H1 (cell line): Measurements from ENCODE around the gene FAM131A. TPM values are rescaled to one million over a fixed set of nuclear protein-coding genes. Genes with fewer than 3 reads are reported as not detected.

Experiments
- MAFK ChIP-seq: IDR thresholded peaks from 2 replicates; pipeline ENCODE4 v1.6.1; 2012; ENCODE audit warnings: low read depth, mild to moderate bottlenecking, improper control_type of control experiment, low read length
- RAD21 ChIP-seq, 2 experiments: IDR thresholded peaks in 1 of 2; conservative IDR thresholded peaks in 1 of 2; 2 replicates each; pipeline ENCODE4 v1.6.1; 2011; ENCODE audit warnings: low read depth in 2 of 2, low read length in 2 of 2, improper control_type of control experiment in 1 of 2, inconsistent platforms in 1 of 2, mild to moderate bottlenecking in 1 of 2, moderate library complexity in 1 of 2
- SIX5 ChIP-seq: IDR thresholded peaks from 2 replicates; pipeline ENCODE4 v1.6.1; 2011; ENCODE audit warnings: mild to moderate bottlenecking, low read depth, low read length
- SP1 ChIP-seq: IDR thresholded peaks from 2 replicates; pipeline ENCODE4 v1.6.1; 2011; ENCODE audit warnings: low read depth, low read length
- polyA plus RNA-seq, 7 experiments: library from polyadenylated mRNA; depleted of rRNA in 3 of 7; stranded (reverse) in 5 of 7; unstranded in 2 of 7; fragments of >200 nt in 5 of 7; fragments of 200-250 nt in 2 of 7; gene quantifications; 1 replicate in 5 of 7; 2 replicates in 1 of 7; 4 replicates in 1 of 7; pipeline versions ENCODE4 v1.2.1 to v1.2.3, GENCODE V29; 2011 to 2013; ENCODE audit warnings: missing spikeins in 2 of 7, mixed read lengths in 2 of 7
- total RNA-seq: library from RNA; stranded (reverse); fragmentation: NEBNext Ultra II Directional; extraction: Animal tissue kit (Norgen Biotek cat#: 25700); gene quantifications from 2 replicates; pipeline ENCODE4 v1.2.1, GENCODE V29; 2021
- TF ChIP-seq, protein P1 (sequence below): IDR thresholded peaks from 2 replicates; pipeline ENCODE4 v1.6.1; 2012; ENCODE audit warnings: low read length, inconsistent platforms

FAM131A gene
- total and polyA plus RNA-seq, 2 of the 8 experiments (the other 6 are each of a cell fraction or from before 2014, with no cell fraction given) = 16.0 to 21.9 TPM

DNA sequence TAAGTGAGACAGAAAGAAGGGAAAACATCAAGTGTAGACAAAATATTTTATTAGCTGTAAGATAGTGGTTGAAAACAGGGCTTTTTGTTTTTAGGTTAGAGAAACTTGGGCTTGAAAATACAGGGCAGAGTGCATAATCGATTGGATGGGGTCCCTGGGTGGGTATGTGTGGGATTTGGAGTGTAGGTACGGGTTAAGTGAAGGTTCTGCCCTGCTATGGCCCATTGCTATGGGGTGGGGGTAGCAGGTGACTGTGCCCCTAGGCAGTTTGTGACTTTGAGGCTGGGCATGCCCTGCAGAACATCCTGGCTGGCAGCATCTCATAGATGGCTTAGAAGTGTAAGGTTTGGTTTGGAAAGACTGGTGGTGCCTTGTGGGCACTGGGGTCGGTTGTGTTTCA lies 3.7 kb upstream of the FAM131A start (continued):
- TF ChIP-seq, protein P1, sequence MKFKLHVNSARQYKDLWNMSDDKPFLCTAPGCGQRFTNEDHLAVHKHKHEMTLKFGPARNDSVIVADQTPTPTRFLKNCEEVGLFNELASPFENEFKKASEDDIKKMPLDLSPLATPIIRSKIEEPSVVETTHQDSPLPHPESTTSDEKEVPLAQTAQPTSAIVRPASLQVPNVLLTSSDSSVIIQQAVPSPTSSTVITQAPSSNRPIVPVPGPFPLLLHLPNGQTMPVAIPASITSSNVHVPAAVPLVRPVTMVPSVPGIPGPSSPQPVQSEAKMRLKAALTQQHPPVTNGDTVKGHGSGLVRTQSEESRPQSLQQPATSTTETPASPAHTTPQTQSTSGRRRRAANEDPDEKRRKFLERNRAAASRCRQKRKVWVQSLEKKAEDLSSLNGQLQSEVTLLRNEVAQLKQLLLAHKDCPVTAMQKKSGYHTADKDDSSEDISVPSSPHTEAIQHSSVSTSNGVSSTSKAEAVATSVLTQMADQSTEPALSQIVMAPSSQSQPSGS = no peak
- TF ChIP-seq RAD21 (IDR thresholded peaks at IDR 0.05 in 1 of 2, conservative IDR thresholded peaks at IDR 0.05 in 1 of 2; ENCODE audit: low read depth in 2 of 2, low read length in 2 of 2) (no peak), SIX5 (no peak), SP1 (no peak), MAFK (no peak)
